ENCODE measurements around the gene POLN. TPM values are rescaled to one million over a fixed set of nuclear protein-coding genes. Genes with fewer than 3 reads are reported as not detected.
A peak's percentile ranks its signal among the peaks of the same experiment; 100 is the strongest.

The POLN gene
- total and polyA plus RNA-seq, 2 donors from 2014 or later: 1.3 to 3.8 TPM

DNA sequence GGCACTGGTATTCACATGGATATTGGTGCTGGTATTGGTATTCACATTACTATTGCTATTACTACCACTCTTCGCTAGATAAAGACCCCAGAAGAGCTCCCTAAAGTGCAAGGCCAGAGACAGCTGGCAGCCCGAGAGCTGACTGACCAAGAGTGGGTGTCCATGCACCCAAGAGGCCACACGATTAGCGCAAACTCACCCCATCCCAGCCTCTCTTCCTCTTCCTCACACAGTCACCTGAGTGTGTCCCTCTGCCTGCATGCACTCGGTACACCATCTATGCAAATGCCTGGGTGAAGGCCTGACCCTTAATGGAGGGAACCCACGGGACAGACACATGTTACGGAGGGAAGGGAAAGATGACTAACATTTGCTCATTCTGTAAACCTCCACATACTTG is 86.7 kb downstream of the POLN start:
- Histone ChIP-seq H3K9me3 (ENCODE audit: control insufficient read depth in 2 of 3, insufficient read depth in 1 of 3, low read length in 3 of 3) (no peaks in the 10 kb centered on the region), H3K36me3 (ENCODE audit: control insufficient read depth in 2 of 3, insufficient read depth in 3 of 3, low read length in 3 of 3) (no peaks in the 10 kb centered on the region), H3K4me3 (ENCODE audit: low read length in 3 of 3) (no peak overlapping the region), H3K9ac (ENCODE audit: low read length in 3 of 3) (no peak overlapping the region), H3K27ac (ENCODE audit: low read depth in 2 of 2, low read length in 2 of 2) (no peak overlapping the region), H3K4me1 (ENCODE audit: control insufficient read depth in 2 of 3, insufficient read depth in 2 of 3, low read depth in 1 of 3, low read length in 3 of 3) (no peaks in the 10 kb centered on the region), H3K27me3 (ENCODE audit: control insufficient read depth, insufficient read depth, low read length) (no peaks in the 10 kb centered on the region)
- FAIRE-seq (no peak), DNase-seq (no peak)
- TF ChIP-seq, protein P1, sequence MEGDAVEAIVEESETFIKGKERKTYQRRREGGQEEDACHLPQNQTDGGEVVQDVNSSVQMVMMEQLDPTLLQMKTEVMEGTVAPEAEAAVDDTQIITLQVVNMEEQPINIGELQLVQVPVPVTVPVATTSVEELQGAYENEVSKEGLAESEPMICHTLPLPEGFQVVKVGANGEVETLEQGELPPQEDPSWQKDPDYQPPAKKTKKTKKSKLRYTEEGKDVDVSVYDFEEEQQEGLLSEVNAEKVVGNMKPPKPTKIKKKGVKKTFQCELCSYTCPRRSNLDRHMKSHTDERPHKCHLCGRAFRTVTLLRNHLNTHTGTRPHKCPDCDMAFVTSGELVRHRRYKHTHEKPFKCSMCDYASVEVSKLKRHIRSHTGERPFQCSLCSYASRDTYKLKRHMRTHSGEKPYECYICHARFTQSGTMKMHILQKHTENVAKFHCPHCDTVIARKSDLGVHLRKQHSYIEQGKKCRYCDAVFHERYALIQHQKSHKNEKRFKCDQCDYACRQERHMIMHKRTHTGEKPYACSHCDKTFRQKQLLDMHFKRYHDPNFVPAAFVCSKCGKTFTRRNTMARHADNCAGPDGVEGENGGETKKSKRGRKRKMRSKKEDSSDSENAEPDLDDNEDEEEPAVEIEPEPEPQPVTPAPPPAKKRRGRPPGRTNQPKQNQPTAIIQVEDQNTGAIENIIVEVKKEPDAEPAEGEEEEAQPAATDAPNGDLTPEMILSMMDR (IDR thresholded peaks at IDR 0.05; ENCODE audit: borderline replicate concordance, extremely low read depth, insufficient read depth): no peak
- intact Hi-C loops (cut with DNase I): no loop called here

DNA sequence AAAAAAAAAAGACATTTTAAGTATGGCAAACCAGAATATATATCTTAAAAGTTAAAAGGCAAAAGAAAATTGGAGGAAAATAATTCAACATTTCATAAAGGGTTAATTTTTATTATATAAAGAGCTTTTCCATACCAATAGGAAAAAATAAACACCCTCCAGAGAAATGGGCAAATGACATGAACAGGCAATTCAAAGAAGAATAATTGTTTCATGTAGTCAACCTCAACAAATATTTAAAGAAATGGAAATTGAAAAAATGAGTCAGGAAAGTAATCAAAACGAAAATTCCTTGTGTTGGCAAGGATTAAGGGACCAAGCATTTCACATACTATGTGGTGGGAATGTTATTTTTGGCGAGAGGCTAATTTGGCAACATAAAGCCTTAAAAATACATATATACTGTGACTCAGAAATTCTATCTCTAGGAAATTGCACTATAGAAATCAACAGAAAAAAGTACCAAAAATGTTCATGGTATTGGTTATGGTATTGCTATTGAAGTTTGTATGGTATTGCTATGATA is 87.6 kb downstream of the POLN start:
- Histone ChIP-seq H3K9me3 (ENCODE audit: control insufficient read depth in 2 of 3, insufficient read depth in 1 of 3, low read length in 3 of 3) (no peaks in the 10 kb centered on the region), H3K27ac (ENCODE audit: low read depth in 2 of 2, low read length in 2 of 2) (no peak overlapping the region), H3K36me3 (ENCODE audit: control insufficient read depth in 2 of 3, insufficient read depth in 3 of 3, low read length in 3 of 3) (no peaks in the 10 kb centered on the region), H3K4me3 (ENCODE audit: low read length in 3 of 3) (no peak overlapping the region), H3K9ac (ENCODE audit: low read length in 3 of 3) (no peak overlapping the region), H3K4me1 (ENCODE audit: control insufficient read depth in 2 of 3, insufficient read depth in 2 of 3, low read depth in 1 of 3, low read length in 3 of 3) (no peaks in the 10 kb centered on the region), H3K27me3 (ENCODE audit: control insufficient read depth, insufficient read depth, low read length) (no peaks in the 10 kb centered on the region)
- intact Hi-C loops (cut with DNase I): no loop called here
- TF ChIP-seq, protein P1 (IDR thresholded peaks at IDR 0.05; ENCODE audit: borderline replicate concordance, extremely low read depth, insufficient read depth): no peak
- DNase-seq: no peak
- FAIRE-seq: no peak

DNA sequence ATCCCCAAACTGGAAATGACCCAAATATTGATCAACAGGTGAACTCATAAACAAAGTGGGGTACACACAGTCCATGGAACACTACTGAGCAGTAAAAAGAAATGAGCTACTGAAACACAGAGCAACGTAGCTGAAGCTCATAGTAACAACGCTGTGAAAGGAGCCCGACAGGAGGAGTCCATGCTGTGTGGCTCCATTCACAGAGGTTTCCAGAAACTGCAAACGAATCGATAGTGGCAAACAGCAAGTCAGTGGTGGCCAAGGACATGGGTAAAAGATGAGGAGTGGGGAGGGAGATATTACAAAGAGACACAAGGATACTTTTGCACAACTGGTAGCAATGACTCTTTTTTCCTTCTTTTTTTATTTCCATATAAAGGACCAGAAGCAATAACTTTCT is 90.4 kb downstream of the POLN start:
- TF ChIP-seq, protein P1 (IDR thresholded peaks at IDR 0.05; ENCODE audit: borderline replicate concordance, extremely low read depth, insufficient read depth): no peak

DNA sequence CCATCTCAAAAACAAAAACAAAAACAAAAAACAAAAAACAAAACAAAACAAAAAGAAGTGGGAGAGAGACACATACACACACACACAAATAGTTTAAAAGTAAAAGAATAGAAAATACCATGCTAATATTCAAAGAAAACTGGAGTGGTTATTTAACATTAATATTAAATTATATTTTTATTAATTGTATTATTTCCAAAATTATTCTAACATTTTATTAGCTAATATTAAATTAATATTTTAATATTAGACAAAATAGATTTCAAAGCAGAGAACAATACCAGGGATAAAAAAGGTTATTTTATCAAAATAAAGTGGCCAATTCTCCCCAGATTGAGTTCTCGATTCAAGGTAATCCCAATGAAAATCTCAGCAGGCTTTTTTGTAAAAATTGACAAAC is 91.8 kb downstream of the POLN start:
- no peak for DNase-seq
- TF ChIP-seq, protein P1 (IDR thresholded peaks at IDR 0.05; ENCODE audit: borderline replicate concordance, extremely low read depth, insufficient read depth): no peak
- Histone ChIP-seq H3K9ac (ENCODE audit: low read length in 3 of 3) (no peak overlapping the region), H3K4me3 (ENCODE audit: low read length in 3 of 3) (no peak overlapping the region), H3K27me3 (ENCODE audit: control insufficient read depth, insufficient read depth, low read length) (no peaks in the 10 kb centered on the region), H3K27ac (ENCODE audit: low read depth in 2 of 2, low read length in 2 of 2) (no peak overlapping the region), H3K4me1 (ENCODE audit: control insufficient read depth in 2 of 3, insufficient read depth in 2 of 3, low read depth in 1 of 3, low read length in 3 of 3) (no peaks in the 10 kb centered on the region), H3K36me3 (ENCODE audit: control insufficient read depth in 2 of 3, insufficient read depth in 3 of 3, low read length in 3 of 3) (no peaks in the 10 kb centered on the region), H3K9me3 (ENCODE audit: control insufficient read depth in 2 of 3, insufficient read depth in 1 of 3, low read length in 3 of 3) (no peaks in the 10 kb centered on the region)
- FAIRE-seq: peak; percentile 54
- intact Hi-C loops (cut with DNase I): no loop called here

More for the DNA sequence above, 90.4 kb downstream of the POLN start:
- FAIRE-seq (no peak), DNase-seq (no peak)
- Histone ChIP-seq H3K4me3 (ENCODE audit: low read length in 3 of 3) (no peak overlapping the region), H3K27me3 (ENCODE audit: control insufficient read depth, insufficient read depth, low read length) (no peaks in the 10 kb centered on the region), H3K27ac (ENCODE audit: low read depth in 2 of 2, low read length in 2 of 2) (no peak overlapping the region), H3K36me3 (ENCODE audit: control insufficient read depth in 2 of 3, insufficient read depth in 3 of 3, low read length in 3 of 3) (no peaks in the 10 kb centered on the region), H3K9ac (ENCODE audit: low read length in 3 of 3) (no peak overlapping the region), H3K4me1 (ENCODE audit: control insufficient read depth in 2 of 3, insufficient read depth in 2 of 3, low read depth in 1 of 3, low read length in 3 of 3) (no peaks in the 10 kb centered on the region), H3K9me3 (ENCODE audit: control insufficient read depth in 2 of 3, insufficient read depth in 1 of 3, low read length in 3 of 3) (no peaks in the 10 kb centered on the region)
- intact Hi-C loops (cut with DNase I): no loop called here
